Measurements from ENCODE around the gene COPS7A.
A peak's percentile ranks its signal among the peaks of the same experiment; 100 is the strongest.

Gene COPS7A

DNA sequence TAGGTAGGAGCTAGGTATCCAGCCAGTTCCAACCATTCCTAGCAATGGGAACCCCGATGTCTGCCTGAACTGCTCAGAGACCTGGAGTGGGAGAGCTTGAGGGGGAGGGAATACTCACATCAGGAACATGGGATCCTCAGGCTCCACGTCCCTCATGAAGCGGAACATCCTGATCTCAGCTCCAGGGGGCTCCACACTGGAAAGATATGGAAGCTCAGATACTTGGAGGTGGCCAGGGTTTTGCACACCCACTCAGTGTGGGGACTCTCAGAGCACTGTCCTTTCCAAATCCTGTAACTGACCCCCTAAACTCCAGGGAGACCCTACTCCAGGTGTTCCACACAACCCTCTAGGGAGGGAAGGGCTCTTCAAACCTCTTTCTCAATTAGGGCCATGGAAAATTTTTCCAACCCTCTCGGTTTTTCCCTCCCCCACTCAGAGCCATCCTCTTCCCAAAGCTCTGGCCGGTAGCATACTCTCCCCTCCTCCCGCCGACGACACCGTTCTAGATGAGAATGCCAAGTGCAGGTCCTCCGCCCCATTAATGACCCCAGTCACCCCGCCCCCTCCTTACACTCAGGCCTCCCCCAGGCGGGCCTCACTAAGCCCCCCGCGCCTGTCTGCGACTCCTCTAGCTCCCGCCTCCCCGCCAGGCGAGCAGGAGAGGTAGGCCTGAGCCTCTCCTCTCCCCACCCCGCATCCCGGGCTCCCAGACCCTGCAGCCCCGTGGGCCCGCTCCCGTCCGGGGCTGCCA, 28.5 kb downstream of the COPS7A start:
- DNase-seq, result peak; percentile 66

DNA sequence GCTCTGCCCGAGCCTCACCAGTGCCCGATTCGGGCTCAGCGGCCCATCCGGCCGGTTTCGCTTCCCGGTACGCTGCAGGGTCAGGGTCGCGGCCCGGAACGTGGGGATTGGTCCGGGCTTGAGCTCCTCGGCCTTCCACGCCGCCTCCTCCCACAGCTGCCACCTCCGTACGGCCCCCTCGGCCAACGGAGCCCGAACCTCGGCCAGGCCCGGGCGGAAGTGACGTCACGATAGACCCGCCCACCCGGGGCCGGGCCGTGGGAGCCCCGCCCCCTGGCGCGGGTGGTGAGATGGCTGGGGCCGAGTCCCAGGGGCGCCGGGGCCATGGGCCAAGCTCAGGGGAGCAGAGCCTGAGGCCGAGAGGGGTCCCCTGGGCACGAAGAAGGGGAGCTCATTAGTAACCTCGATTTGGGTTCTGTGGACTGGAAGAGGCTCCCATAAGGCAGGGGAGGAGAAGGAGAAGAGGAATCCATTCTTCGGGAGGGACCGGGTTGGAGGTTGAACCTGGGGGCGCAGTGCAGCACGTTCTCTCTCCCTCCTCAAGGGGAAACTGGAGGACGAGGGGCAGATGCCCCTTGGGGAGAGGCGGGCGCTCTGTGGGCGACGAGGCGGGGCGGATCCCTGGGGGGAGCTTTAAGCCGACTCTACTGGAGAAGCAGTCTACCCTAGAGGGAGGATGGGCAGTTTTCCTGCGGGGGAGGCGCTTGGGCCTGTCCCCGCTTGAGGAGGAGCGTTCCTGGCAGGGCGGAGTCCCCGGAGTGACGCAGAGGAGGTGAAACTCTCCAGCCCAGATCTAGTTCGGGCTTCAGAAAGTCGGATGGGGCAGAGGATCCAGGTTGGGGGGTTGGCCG, 29.3 kb downstream of the COPS7A start, which contains the start of gene MLF2:
Gene MLF2, minus strand, starts transcription at position 221 of the 851 bp plus-strand sequence. CDS start 807 bp downstream, outside the sequence.
- peak; percentile 99 for DNase-seq

GRCh38 chr12:6753772-6754356, 30.0 kb downstream of the COPS7A start:
- no peak for DNase-seq

GRCh38 chr12:6754411-6754810, 30.6 kb downstream of the COPS7A start:
- DNase-seq, result peak; percentile 62

DNA sequence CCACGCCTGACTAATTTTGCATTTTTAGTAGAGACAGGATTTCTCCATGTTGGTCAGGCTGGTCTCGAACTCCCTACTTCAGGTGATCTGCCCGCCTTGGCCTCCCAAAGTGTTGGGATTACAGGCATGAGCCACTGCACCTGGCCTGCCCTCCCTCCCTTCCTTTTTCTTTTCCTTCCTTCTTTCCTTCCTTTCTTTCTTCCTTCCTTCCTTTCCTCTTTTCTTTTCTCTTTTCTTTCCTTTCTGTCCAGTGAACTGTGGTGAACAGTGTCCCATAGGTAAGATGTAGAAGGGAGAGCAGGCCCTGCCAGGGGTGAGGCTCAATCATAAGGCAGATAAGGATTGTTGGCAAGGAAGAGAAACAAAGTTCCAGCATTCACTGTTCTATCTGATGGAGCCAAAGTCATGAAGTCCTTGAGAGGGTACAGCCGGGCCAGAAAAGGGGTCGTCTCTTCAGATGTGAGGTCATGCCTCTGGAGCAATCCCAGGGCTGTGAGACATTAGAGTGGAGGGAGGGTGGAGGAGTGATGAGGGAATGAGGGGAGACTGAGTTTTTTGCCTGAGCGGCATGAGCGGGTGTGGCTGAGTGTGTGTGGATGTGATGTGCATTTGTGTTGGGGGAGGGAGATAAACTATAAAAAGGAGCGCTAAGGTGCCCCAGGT, 33.3 kb downstream of the COPS7A start:
- no peak for DNase-seq

GRCh38 chr12:6758506-6759095, 34.8 kb downstream of the COPS7A start:
- DNase-seq, result no peak

DNA sequence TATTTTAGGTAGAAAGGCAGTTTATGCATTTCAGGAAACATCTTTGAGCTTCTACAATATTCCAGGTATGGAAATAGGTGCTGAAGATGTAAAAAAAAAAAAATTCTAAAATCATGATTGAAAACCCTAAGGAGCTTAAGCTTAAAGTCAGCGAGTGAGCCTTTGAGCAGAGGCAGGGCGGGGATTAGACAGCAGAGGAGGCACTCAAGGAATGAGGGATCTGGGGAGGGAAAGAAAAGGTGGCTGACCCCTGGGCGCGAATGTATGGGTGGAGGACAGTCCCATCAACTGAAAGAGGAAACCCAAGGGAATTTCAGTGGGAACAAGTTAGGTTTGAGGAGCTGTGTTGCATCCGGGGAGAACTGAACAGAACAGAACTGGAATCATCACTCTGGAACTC, 35.9 kb downstream of the COPS7A start:
- DNase-seq, result no peak

DNA sequence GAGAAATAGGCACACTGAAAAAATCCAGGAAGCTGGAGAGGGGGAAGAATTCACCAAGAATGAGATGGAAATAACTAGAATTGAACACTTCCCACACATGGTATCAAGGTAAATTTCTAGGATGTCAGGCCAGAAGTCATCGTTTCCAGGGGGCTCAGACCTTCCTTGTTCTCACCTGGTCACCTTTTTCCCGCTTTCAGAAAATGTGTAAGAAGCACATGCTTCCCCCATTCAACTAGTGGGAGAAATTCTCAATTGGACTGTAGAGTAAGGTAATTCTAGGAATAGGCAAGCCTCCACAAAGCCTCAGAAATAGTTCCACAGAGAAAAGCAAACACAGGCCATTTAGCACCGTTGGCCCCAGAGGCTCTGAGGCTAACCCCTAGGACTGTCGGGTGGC, 39.5 kb downstream of the COPS7A start:
- DNase-seq, result no peak

- DNase-seq, result peak; percentile 93
Observed at GRCh38 chr12:6764011-6764828, 40.4 kb downstream of the COPS7A start.

- peak; percentile 74 for DNase-seq
Observed at GRCh38 chr12:6765048-6765633, 41.3 kb downstream of the COPS7A start.

- DNase-seq, result peak; percentile 72
Observed at GRCh38 chr12:6765634-6766581, 42.1 kb downstream of the COPS7A start, which contains the start of gene PTMS. Gene PTMS, plus strand, starts transcription at chr12:6766363. Its CDS starts 343 bp downstream, at chr12:6766706.

DNA sequence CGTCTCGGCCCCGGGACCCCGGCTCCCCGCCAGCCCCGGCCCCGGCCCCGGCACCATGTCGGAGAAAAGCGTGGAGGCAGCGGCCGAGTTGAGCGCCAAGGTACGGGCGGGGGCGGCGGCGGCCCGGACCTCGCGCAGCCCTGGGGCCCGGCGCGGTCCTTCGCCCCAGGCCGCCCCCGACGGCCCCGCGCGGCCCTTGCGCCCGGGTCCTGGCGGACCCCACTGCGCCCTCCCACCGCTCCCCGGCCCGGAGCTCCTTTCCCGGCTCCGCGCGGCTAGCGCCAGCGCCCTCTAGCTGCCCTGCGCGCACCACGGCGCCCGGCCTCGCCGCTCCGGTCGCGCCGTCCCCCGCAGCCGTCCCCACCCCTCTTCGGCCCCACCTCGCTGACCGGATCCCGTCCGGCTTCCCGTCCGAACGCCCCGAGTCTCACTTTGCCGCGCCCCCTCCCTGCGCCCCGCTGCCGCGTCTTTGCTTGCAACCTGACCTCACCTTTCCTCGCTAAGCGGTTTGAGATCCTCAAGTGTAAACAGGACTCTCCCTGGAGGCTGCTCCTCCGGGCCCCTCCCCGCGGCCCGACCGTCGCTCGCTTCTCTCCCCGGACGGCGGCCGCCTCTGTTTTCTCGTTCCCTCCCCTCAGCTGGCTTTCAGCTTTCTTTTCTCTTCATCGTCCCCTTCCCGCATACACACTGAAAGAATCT, 43.0 kb downstream of the COPS7A start:
- DNase-seq, result peak; percentile 86

GRCh38 chr12:6767353-6768319, 43.8 kb downstream of the COPS7A start:
- peak; percentile 72 for DNase-seq

DNA sequence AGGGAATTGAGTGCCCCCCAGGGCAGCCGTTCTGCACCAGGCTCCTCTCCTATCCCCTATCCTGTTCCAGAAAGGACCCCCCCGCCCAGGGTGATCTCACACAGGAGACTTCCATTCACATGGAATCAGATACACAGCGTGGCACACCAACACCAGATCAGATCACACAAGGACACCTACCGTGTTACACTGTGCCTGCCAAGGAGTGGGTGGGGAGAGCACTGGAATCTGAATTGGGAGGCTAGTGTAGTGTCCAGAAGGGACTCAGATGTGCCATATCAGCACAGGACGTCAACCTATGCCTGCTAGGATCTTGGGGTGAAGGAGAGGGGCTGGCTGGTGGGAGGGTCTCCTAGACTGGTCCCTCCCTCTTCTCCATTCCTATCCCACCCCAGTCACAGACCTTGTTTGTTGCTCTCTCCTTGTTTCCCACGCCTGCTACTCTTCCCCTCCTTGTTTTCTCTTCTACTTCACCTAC, 44.6 kb downstream of the COPS7A start:
- DNase-seq, result no peak

DNA sequence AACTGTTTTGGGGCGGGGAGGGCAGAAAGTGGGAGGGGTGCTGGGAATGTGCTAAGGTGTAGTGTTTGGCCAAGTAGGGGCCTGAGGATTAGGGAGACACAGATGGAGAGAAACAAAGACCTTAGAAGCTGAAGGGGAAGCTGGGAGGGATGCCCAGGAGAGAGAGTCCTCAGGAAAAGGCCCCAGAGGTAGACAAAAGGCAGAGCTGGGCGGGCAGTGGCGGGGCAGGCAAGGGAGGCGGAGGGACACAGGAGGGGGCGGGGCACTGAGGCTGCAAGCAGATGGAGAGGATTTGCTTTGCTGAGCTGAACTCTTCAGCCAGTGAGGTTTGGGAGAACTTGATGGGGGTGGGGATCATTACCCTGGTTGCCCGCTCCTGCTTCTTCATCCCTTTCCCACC, 45.1 kb downstream of the COPS7A start:
- DNase-seq, result no peak

- no peak for DNase-seq
Observed at GRCh38 chr12:6769666-6770065, 45.8 kb downstream of the COPS7A start.

DNA sequence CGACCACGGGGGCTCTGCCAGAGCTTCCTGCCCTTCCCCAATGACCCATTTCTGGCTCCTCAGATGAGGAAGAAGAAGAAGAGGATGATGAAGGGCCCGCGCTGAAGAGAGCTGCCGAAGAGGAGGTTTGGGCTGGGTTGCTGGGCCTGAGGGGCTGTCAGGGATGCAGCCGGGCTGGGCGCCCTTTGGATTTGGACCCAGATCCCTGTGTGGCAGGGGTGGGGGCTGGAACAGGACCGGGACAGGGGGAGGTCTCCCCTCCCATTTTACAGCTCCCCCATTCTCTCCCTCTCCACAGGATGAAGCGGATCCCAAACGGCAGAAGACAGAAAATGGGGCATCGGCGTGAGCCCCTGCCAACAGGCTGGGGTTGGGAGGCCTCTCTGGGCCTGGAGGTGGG, 46.2 kb downstream of the COPS7A start:
- DNase-seq, result no peak

DNA sequence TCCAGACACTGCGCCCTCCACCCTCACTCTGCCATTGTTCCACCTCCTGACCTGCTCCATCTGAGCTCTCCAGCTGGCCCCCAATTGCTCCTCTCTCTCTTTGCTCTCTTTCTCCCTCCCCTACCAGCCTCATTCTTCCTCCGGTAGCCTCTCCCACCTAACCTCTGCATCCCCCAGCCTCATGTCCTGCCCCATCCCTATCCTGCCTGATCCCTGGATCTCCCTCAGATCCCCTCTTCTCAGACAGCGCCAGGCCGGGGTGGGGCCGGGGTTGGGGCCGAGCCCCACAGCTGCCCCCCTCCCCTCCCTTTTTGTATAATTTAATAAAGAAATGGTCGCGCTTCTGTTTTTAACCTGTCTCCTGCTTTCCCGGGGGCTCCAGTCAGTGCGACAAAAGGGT, 46.8 kb downstream of the COPS7A start:
- no peak for DNase-seq
